OCI-LY7 (cell line): ENCODE data around the gene HSD17B11. TPM values are rescaled to one million over a fixed set of nuclear protein-coding genes. Genes with fewer than 3 reads are reported as not detected.

Experiments used
- BruUV-seq: library from RNA; stranded (reverse); fragments of 400-500 nt; replicated peaks from 2 replicates; lab custom pipeline; 2021; lab: Mats Ljungman, UMichigan
- CTCF ChIA-PET: fragments of 300-600 bp; sonication (Branson Sonifier 250); formaldehyde crosslinking; loops from one replicate; lab custom pipeline; 2022; ENCODE audit warnings: antibody characterized with exemption; ENCODE audit not compliant: unreplicated experiment; lab: Charles Lee
- POLR2A ChIA-PET: fragments of 300-600 bp; sonication (Branson Sonifier 250); formaldehyde crosslinking; loops from one replicate; lab custom pipeline; 2022; ENCODE audit warnings: antibody characterized with exemption; lab: Charles Lee
- DNase-seq: peaks from one replicate; pipeline ENCODE4 v3.0.0-alpha.2; 2015; ENCODE audit warnings: low spot score
- H2AFZ ChIP-seq: fragments of 200-600 bp; sonication (generic), shearing (Covaris generic); 2 replicates; pipeline ENCODE4 v1.6.1; 2014; ENCODE audit warnings: mild to moderate bottlenecking, antibody characterized with exemption, low read length, moderate library complexity
- H3K27ac ChIP-seq: fragments of 200-600 bp; sonication (generic); 2 replicates; pipeline ENCODE4 v1.5.1; 2014; ENCODE audit warnings: mixed run types, low read depth, mild to moderate bottlenecking, moderate library complexity, low read length, inconsistent platforms; ENCODE audit not compliant: poor library complexity, severe bottlenecking
- H3K36me3 ChIP-seq: fragments of 200-600 bp; sonication (generic); 2 replicates; pipeline ENCODE4 v1.6.1; 2014; ENCODE audit warnings: mild to moderate bottlenecking, antibody characterized with exemption, low read length, moderate library complexity, mixed read lengths; ENCODE audit not compliant: insufficient read depth
- H3K4me1 ChIP-seq: fragments of 200-600 bp; sonication (generic); 2 replicates; pipeline ENCODE4 v1.5.1; 2014; ENCODE audit warnings: mild to moderate bottlenecking, low read length; ENCODE audit not compliant: insufficient read depth, poor library complexity, severe bottlenecking
- H3K4me2 ChIP-seq: fragments of 200-600 bp; sonication (generic); 2 replicates; pipeline ENCODE4 v1.6.1; 2014; ENCODE audit warnings: mild to moderate bottlenecking, low read length
- H3K4me3 ChIP-seq: fragments of 200-600 bp; sonication (generic); 2 replicates; pipeline ENCODE4 v1.5.1; 2014; ENCODE audit warnings: mild to moderate bottlenecking, low read depth, low read length; ENCODE audit not compliant: poor library complexity, severe bottlenecking
- H3K79me2 ChIP-seq: fragments of 200-600 bp; sonication (generic); 2 replicates; pipeline ENCODE4 v1.6.1; 2016; ENCODE audit warnings: low read depth, mild to moderate bottlenecking, low read length, moderate library complexity, mixed read lengths; ENCODE audit not compliant: insufficient read depth
- H3K9me2 ChIP-seq: fragments of 200-600 bp; sonication (generic); 2 replicates; pipeline ENCODE4 v1.6.1; 2016; ENCODE audit warnings: mild to moderate bottlenecking, low read length, mixed read lengths; ENCODE audit not compliant: insufficient read depth
- H3K9me3 ChIP-seq: fragments of 200-600 bp; sonication (generic); 2 replicates; pipeline ENCODE4 v1.6.1; 2014; ENCODE audit warnings: mild to moderate bottlenecking, mixed run types, low read length, mixed read lengths
- H4K20me1 ChIP-seq: fragments of 200-600 bp; sonication (generic); 2 replicates; pipeline ENCODE4 v1.6.1; 2014; ENCODE audit warnings: mild to moderate bottlenecking, antibody characterized with exemption, low read length, moderate library complexity, mixed read lengths; ENCODE audit not compliant: insufficient read depth
- EZH2phosphoT487 ChIP-seq: fragments of 200-600 bp; sonication (generic); IDR thresholded peaks from 2 replicates; pipeline ENCODE4 v1.6.1; 2018; ENCODE audit warnings: low read depth, borderline replicate concordance, mild to moderate bottlenecking, mixed run types, antibody characterized with exemption, low read length, moderate library complexity, mixed read lengths
- intact Hi-C: fragments of 100-400 bp; cut with micrococcal nuclease; formaldehyde crosslinking; loops from one replicate; pipeline ENCODE4 v1.10.0; 2022; ENCODE audit not compliant: unreplicated experiment
- total RNA-seq, 2 experiments: library from RNA; depleted of rRNA in 1 of 2; stranded (reverse); fragments of >200 nt in 1 of 2; shearing (Covaris generic) in 1 of 2; gene quantifications; 2 replicates each; pipeline ENCODE4 v1.2.3, GENCODE V29; 2014 to 2022
- TF ChIP-seq, protein P1 (sequence below): fragments of 200-600 bp; sonication (generic); conservative IDR thresholded peaks from 2 replicates; pipeline ENCODE4 v1.5.1; 2014; ENCODE audit warnings: mild to moderate bottlenecking, antibody characterized with exemption, low read length, moderate library complexity, mixed read lengths

The HSD17B11 gene
- total RNA-seq, 2 experiments from 2014 or later = 8.7 to 9.0 TPM

DNA sequence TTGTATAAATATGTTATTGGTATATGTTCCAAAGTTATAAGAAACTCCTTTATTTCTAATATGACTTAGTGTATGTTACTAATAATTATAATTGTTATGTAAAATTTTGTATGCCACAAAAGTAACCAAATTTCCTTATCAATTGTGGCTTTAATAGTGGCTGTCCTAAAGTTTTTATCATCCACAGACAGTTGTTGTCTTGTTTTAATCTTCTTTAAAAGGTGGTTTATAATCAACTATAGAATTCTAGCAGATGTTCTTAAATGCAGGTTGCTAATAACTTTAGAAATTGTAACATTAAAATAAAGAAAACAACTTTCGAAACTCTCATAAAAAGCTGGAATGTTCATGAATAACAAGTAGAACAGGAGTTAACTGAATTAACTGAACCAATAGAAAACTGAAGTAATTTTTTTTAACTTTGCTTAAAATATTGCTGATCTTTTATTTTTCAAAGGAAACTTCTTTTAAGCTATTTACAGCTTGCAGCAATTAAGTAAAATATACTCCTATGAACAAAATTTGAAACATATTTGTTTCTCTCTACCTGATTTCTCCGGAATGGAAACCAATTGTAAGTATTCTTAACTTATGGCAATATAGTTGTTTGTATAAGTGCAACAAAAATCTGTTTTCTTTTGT is 24.3 kb downstream of the HSD17B11 start:
- Histone ChIP-seq H3K4me3 (no peak overlapping the region), H3K4me1 (no peaks in the 10 kb centered on the region), H3K9me3 (peaks cover 6% of the 10 kb centered on the region; the same call in 1 of the 2 replicates), H4K20me1 (no peaks in the 10 kb centered on the region), H3K4me2 (no peak overlapping the region), H3K27ac (no peak overlapping the region), H3K9me2 (no peaks in the 10 kb centered on the region), H3K36me3 (peaks cover 44% of the 10 kb centered on the region), H3K79me2 (no peaks in the 10 kb centered on the region), H2AFZ (no peak overlapping the region)
- no TSS peak for BruUV-seq
- no peak for DNase-seq
- ChIA-PET CTCF (no interaction called here), POLR2A (interaction anchor here (1.0 kb wide), 1 partner anchor 14 kb away, joined by 3 read pairs; no protein-coding TSS in a partner anchor)
- intact Hi-C loops = no loop called here
- TF ChIP-seq EZH2phosphoT487 = no peak
- TF ChIP-seq, protein P1, sequence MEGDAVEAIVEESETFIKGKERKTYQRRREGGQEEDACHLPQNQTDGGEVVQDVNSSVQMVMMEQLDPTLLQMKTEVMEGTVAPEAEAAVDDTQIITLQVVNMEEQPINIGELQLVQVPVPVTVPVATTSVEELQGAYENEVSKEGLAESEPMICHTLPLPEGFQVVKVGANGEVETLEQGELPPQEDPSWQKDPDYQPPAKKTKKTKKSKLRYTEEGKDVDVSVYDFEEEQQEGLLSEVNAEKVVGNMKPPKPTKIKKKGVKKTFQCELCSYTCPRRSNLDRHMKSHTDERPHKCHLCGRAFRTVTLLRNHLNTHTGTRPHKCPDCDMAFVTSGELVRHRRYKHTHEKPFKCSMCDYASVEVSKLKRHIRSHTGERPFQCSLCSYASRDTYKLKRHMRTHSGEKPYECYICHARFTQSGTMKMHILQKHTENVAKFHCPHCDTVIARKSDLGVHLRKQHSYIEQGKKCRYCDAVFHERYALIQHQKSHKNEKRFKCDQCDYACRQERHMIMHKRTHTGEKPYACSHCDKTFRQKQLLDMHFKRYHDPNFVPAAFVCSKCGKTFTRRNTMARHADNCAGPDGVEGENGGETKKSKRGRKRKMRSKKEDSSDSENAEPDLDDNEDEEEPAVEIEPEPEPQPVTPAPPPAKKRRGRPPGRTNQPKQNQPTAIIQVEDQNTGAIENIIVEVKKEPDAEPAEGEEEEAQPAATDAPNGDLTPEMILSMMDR = no peak

DNA sequence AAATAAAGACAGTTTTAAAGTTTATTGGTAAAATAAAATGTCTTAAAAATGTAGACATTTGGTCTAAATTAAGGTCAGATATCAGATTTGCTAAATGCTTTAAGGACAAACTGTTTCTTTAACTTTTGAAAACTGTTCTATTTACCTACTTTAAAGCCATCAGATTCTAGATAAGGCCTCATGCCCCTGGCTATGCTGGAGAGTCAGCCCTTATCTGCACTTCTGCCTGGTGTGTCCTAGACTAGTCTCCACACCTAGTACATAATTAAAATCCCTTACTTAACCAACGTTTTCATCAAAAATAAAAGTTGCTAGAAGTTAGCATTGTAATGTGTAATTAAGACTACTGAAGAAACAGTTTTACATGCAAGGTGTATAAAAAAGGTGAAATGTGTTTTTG is 25.6 kb downstream of the HSD17B11 start:
- ChIA-PET POLR2A (no interaction called here), CTCF (no interaction called here)
- Histone ChIP-seq H2AFZ (no peak overlapping the region), H4K20me1 (no peaks in the 10 kb centered on the region), H3K4me3 (no peak overlapping the region), H3K4me1 (no peaks in the 10 kb centered on the region), H3K9me3 (peaks cover 6% of the 10 kb centered on the region; the same call in 1 of the 2 replicates), H3K36me3 (peaks cover 36% of the 10 kb centered on the region), H3K4me2 (no peak overlapping the region), H3K79me2 (no peaks in the 10 kb centered on the region), H3K27ac (no peak overlapping the region), H3K9me2 (no peaks in the 10 kb centered on the region)
- TF ChIP-seq, protein P1 = no peak
- no peak for TF ChIP-seq EZH2phosphoT487
- intact Hi-C loops = no loop called here
- no peak for DNase-seq
- BruUV-seq = no TSS peak

DNA sequence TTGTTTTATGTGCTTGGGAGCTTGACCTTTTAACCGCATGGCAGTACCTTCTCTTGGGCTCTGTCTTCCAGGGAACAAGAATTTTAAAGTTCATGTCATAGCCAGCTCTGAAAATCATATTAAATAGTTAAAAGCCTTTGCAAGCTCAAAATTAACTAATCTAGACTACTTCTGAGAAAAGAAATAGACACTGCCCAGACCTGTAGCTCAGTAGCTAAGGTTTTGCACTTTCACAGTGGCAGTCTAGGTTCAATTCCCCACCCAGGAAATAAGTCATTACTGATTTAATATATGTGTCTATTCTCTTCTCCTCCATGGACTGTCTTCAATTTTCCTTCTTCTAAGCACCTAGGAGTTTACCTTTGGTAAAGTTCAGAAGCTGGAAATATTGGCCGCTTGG is 27.4 kb downstream of the HSD17B11 start:
- no peaks in the 10 kb centered on the region for H4K20me1 ChIP-seq
- peaks cover 6% of the 10 kb centered on the region; the same call in 1 of the 2 replicates for H3K9me3 ChIP-seq
- ChIA-PET POLR2A (interaction anchor here (0.6 to 1.2 kb wide), 6 partner anchors 26 to 557 kb away, joined by 3 to 5 read pairs (median 4); no protein-coding TSS in a partner anchor), CTCF (no interaction called here)
- H3K27ac ChIP-seq = no peak overlapping the region
- no peak overlapping the region for H3K4me3 ChIP-seq
- no TSS peak for BruUV-seq
- intact Hi-C loops = no loop called here
- H3K4me2 ChIP-seq = no peak overlapping the region
- DNase-seq = no peak
- H2AFZ ChIP-seq = no peak overlapping the region
- TF ChIP-seq, protein P1 = no peak
- TF ChIP-seq EZH2phosphoT487 = no peak
- H3K9me2 ChIP-seq = no peaks in the 10 kb centered on the region
- H3K4me1 ChIP-seq = no peaks in the 10 kb centered on the region
- H3K36me3 ChIP-seq = peaks cover 36% of the 10 kb centered on the region
- H3K79me2 ChIP-seq = no peaks in the 10 kb centered on the region
